Uterus (tissue), 4 donors: ENCODE results near the gene MLC1. TPM values are rescaled to one million over a fixed set of nuclear protein-coding genes. Genes with fewer than 3 reads are reported as not detected.

Source experiments
- DNase-seq, 2 donors: peaks; one replicate each; pipeline ENCODE4 v3.0.0-alpha.2; 2019 to 2020
- H3K27ac ChIP-seq, 2 donors: fragments of 200-600 bp; sonication (generic); 1 replicate in 1 of 2; 2 replicates in 1 of 2; pipeline ENCODE4 v1.5.1; 2016 to 2018
- H3K27me3 ChIP-seq, 2 donors: fragments of 200-600 bp; sonication (generic); one replicate each; pipeline ENCODE4 v1.5.1; 2018 to 2019; ENCODE audit warnings: control low read depth in 1 of 2
- H3K36me3 ChIP-seq, 2 donors: fragments of 200-600 bp; sonication (generic); one replicate each; pipeline ENCODE4 v1.5.1; 2019; ENCODE audit warnings: control low read depth in 1 of 2
- H3K4me1 ChIP-seq, 2 donors: fragments of 200-600 bp; sonication (generic); one replicate each; pipeline ENCODE4 v1.5.1; 2018 to 2019; ENCODE audit warnings: control low read depth in 1 of 2
- H3K4me3 ChIP-seq, 2 donors: fragments of 200-600 bp; sonication (generic); 1 replicate in 1 of 2; 2 replicates in 1 of 2; pipeline ENCODE4 v1.5.1; 2018 to 2019; ENCODE audit warnings: mild to moderate bottlenecking in 1 of 2
- H3K9me3 ChIP-seq, 2 donors: fragments of 200-600 bp; sonication (generic); one replicate each; pipeline ENCODE4 v1.5.1; 2019; ENCODE audit warnings: control low read depth in 1 of 2
- POLR2A ChIP-seq, 2 donors: fragments of 450-650 bp; IDR thresholded peaks; one replicate each; pipeline ENCODE4 v1.6.1; 2016; ENCODE audit warnings: antibody characterized with exemption in 2 of 2, mild to moderate bottlenecking in 1 of 2, moderate library complexity in 1 of 2
- intact Hi-C: fragments of 100-400 bp; cut with DNase I; formaldehyde crosslinking; loops from one replicate; pipeline ENCODE4 v1.15.1; 2023; ENCODE audit warnings: low total_unique reads
- total RNA-seq, 4 donors: library from RNA; depleted of rRNA in 3 of 4; stranded (reverse); fragments of >200 nt in 3 of 4; gene quantifications; one replicate each; pipeline versions ENCODE4 v1.1.0 to v1.2.4, GENCODE V29; 2014 to 2023
- TF ChIP-seq, protein P1 (sequence below), 4 experiments: fragments of 200-600 bp in 2 of 4; fragments of 450-650 bp in 2 of 4; sonication (generic) in 2 of 4; IDR thresholded peaks; one replicate each; pipeline ENCODE4 v1.5.1; 2016 to 2019; ENCODE audit warnings: antibody characterized with exemption in 4 of 4, mild to moderate bottlenecking in 2 of 4, moderate library complexity in 1 of 4
- donor health status: DM: yes; HTN: yes; CAD: no.

MLC1 gene
- total RNA-seq, 4 donors from 2014 or later: 0.29 to 1.9 (median 0.40) TPM; not detected in 1

DNA sequence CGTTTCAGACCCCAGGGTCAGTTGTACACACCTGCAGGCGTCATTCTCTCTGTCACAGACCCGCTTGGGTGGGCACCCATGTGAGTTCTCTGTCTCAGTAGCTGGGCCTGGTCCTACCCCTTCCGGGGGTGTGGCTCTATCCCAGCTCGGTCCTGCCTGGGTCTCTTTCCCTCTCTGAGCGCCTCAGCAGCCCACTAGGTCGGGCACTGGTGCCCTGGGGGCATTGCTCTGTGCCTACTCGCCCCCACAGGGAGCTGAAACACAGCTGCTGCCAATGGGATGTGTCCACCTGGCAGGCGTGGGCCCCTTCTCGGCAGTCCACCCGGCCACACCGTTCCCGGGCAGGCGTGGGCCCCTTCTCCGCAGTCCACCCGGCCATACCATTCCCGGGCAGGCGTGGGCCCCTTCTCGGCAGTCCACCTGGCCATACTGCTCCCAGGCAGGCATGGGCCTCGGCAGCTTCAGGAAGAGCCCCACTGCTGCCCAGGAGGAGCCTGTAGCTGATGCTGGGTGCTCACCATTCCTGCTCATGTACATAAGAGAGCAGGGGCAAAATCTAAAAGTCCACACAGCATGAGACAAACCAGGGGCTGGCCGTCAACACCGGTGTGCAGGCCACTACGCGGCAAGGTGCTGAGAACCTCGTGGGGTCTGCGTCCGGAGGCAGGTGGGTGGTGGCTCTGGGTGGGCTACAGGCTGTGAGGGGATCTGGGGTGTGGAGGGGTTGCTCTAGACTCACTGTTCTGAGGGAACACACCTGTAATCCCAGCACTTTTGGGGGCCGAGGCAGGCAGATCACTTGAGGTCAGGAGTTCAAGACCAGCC lies 12.3 kb downstream of the MLC1 start:
- Histone ChIP-seq H3K27ac (no peak overlapping the region), H3K36me3 (no peaks in the 10 kb centered on the region), H3K4me1 (no peaks in the 10 kb centered on the region), H3K27me3 (no peaks in the 10 kb centered on the region), H3K9me3 (no peaks in the 10 kb centered on the region), H3K4me3 (no peak overlapping the region)
- no peak for DNase-seq
- intact Hi-C loops: no loop called here
- TF ChIP-seq, protein P1, sequence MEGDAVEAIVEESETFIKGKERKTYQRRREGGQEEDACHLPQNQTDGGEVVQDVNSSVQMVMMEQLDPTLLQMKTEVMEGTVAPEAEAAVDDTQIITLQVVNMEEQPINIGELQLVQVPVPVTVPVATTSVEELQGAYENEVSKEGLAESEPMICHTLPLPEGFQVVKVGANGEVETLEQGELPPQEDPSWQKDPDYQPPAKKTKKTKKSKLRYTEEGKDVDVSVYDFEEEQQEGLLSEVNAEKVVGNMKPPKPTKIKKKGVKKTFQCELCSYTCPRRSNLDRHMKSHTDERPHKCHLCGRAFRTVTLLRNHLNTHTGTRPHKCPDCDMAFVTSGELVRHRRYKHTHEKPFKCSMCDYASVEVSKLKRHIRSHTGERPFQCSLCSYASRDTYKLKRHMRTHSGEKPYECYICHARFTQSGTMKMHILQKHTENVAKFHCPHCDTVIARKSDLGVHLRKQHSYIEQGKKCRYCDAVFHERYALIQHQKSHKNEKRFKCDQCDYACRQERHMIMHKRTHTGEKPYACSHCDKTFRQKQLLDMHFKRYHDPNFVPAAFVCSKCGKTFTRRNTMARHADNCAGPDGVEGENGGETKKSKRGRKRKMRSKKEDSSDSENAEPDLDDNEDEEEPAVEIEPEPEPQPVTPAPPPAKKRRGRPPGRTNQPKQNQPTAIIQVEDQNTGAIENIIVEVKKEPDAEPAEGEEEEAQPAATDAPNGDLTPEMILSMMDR (IDR thresholded peaks at IDR 0.05): no peak
- no peak for TF ChIP-seq POLR2A (IDR thresholded peaks at IDR 0.05)

GRCh38 chr22:50072167-50072555 lies 13.1 kb downstream of the MLC1 start:
- Histone ChIP-seq H3K27me3 (no peaks in the 10 kb centered on the region), H3K4me1 (no peaks in the 10 kb centered on the region), H3K9me3 (no peaks in the 10 kb centered on the region), H3K27ac (no peak overlapping the region), H3K36me3 (no peaks in the 10 kb centered on the region), H3K4me3 (no peak overlapping the region)
- TF ChIP-seq, protein P1 (IDR thresholded peaks at IDR 0.05): no peak
- TF ChIP-seq POLR2A (IDR thresholded peaks at IDR 0.05): no peak
- intact Hi-C loops: no loop called here
- no peak for DNase-seq

DNA sequence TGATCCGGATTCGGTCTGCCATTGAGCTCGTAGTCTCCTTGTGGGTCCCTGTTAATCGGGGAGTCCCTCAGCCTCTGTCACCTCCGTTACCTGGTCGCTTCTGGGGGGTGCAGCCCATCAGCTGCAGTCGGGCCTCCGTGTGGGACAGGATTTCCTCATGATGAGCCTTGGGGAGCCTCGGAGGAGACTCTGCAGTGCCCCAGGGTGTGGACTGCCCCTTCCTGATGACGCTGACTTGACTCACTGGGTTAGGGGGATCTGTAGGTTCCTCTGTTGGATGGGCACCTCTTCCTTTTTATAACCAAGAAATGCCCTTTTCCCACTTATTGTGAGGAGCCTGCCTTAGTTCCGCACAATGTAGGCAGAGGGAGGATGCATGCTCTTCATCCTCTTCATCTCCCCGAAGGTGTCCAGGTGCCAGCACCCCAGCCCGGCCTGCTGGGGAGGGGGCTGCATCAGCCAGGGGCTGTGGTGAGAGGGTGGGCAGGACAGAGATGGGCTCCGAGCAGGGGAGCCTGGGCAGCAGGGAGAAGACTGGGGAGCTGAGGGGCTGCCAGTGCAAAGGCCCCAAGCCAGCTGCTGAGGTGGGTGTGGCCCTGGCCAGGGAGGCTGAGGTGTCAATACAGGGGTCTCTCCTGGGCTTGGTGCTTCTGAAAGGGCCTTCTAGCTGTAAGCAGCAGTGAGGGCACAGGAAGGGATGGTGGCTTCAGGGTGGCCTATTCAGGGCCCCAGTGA lies 13.6 kb downstream of the MLC1 start:
- no peaks in the 10 kb centered on the region for H3K4me1 ChIP-seq
- no peak for TF ChIP-seq POLR2A (IDR thresholded peaks at IDR 0.05)
- TF ChIP-seq, protein P1 (IDR thresholded peaks at IDR 0.05): no peak
- no peak overlapping the region for H3K27ac ChIP-seq
- DNase-seq: no peak
- intact Hi-C loops: no loop called here
- no peaks in the 10 kb centered on the region for H3K36me3 ChIP-seq
- H3K4me3 ChIP-seq: no peak overlapping the region
- H3K9me3 ChIP-seq: no peaks in the 10 kb centered on the region
- H3K27me3 ChIP-seq: no peaks in the 10 kb centered on the region

DNA sequence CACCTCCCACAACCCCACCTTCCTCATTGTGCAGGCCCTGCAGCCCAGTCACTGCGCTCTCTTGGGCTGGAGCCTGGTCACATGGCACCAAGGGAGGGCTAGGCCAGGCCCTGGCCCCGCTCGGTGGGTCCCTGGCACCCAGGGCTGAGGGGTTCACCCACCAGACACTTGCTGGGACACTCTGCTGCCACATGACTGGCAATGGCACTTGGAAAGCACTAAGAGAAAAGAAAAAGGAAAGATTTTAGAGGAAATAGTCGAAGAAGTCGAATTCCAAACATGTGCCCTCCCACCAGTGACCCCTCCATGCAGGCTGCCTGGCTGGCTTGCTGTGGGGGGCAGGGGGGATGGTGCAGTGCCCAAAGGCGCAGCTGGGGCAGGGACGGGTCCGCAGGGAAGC lies 14.9 kb downstream of the MLC1 start:
- intact Hi-C loops: no loop called here
- Histone ChIP-seq H3K36me3 (no peaks in the 10 kb centered on the region), H3K27me3 (no peaks in the 10 kb centered on the region), H3K4me3 (no peak overlapping the region), H3K9me3 (no peaks in the 10 kb centered on the region), H3K27ac (no peak overlapping the region), H3K4me1 (no peaks in the 10 kb centered on the region)
- no peak for TF ChIP-seq POLR2A (IDR thresholded peaks at IDR 0.05)
- no peak for DNase-seq

GRCh38 chr22:50068096-50068495 lies 17.1 kb downstream of the MLC1 start:
- H3K4me1 ChIP-seq: no peaks in the 10 kb centered on the region
- H3K36me3 ChIP-seq: no peaks in the 10 kb centered on the region
- TF ChIP-seq, protein P1 (IDR thresholded peaks at IDR 0.05): no peak
- TF ChIP-seq POLR2A (IDR thresholded peaks at IDR 0.05): no peak
- H3K4me3 ChIP-seq: no peak overlapping the region
- H3K9me3 ChIP-seq: no peaks in the 10 kb centered on the region
- intact Hi-C loops: no loop called here
- no peaks in the 10 kb centered on the region for H3K27me3 ChIP-seq
- no peak for DNase-seq
- H3K27ac ChIP-seq: no peak overlapping the region
